Transverse colon (tissue), 4 donors: Measurements from ENCODE around the gene ITGA1. TPM values are rescaled to one million over a fixed set of nuclear protein-coding genes. Genes with fewer than 3 reads are reported as not detected.
A peak's percentile ranks its signal among the peaks of the same experiment; 100 is the strongest.

Experiments
- DNase-seq: peaks from one replicate; pipeline ENCODE4 v3.0.0-alpha.2; 2019
- H3K27ac ChIP-seq, 4 donors: fragments of 200-600 bp; sonication (generic); 2 replicates each; pipeline ENCODE4 v1.5.1; 2016 to 2018; ENCODE audit warnings: inconsistent platforms in 4 of 4
- H3K27me3 ChIP-seq: fragments of 200-600 bp; sonication (generic); 2 replicates; pipeline ENCODE4 v1.5.1; 2017; ENCODE audit warnings: inconsistent platforms
- H3K36me3 ChIP-seq, 4 donors: fragments of 200-600 bp; sonication (generic); 2 replicates each; pipeline ENCODE4 v1.5.1; 2017 to 2019; ENCODE audit warnings: inconsistent platforms in 4 of 4
- H3K4me1 ChIP-seq, 4 donors: fragments of 200-600 bp; sonication (generic); 2 replicates each; pipeline ENCODE4 v1.5.1; 2017 to 2020; ENCODE audit warnings: inconsistent platforms in 4 of 4
- H3K4me3 ChIP-seq, 4 donors: fragments of 200-600 bp; sonication (generic); 1 replicate in 1 of 4; 2 replicates in 3 of 4; pipeline versions ENCODE4 v1.5.1 to v1.6.1; 2017 to 2019; ENCODE audit warnings: inconsistent platforms in 4 of 4
- H3K9me3 ChIP-seq, 2 donors: fragments of 200-600 bp; sonication (generic); 2 replicates each; pipeline ENCODE4 v1.5.1; 2017 to 2019; ENCODE audit warnings: inconsistent platforms in 2 of 2
- EP300 ChIP-seq: sonication (generic); formaldehyde crosslinking; IDR thresholded peaks from one replicate; pipeline ENCODE4 v1.6.1; 2017; ENCODE audit warnings: antibody characterized with exemption, low read depth
- POLR2A ChIP-seq: fragments of 450-650 bp; IDR thresholded peaks from one replicate; pipeline ENCODE4 v1.6.1; 2016; ENCODE audit warnings: antibody characterized with exemption, mild to moderate bottlenecking, moderate library complexity
- POLR2AphosphoS5 ChIP-seq, 3 donors: sonication (generic); formaldehyde crosslinking; IDR thresholded peaks; one replicate each; pipeline ENCODE4 v1.6.1; 2016; ENCODE audit warnings: antibody characterized with exemption in 3 of 3
- WGBS, 2 donors: methylation state at CpG; one replicate each; pipeline ENCODE4 v1.1.5; 2018; ENCODE audit warnings: low coverage in 1 of 2; 5-methylcytosine and 5-hydroxymethylcytosine counted together
- in situ Hi-C, 4 donors: fragments of 200-750 bp; cut with MboI; loops; one replicate each; pipeline versions ENCODE4 v1.15.0 to v1.15.1; 2017; ENCODE audit warnings: low sequenced_read_pairs in 3 of 4, low pct_ligation_motif_present in 1 of 4, low pct_unique_long_range_greater_than_20kb in 1 of 4
- intact Hi-C: fragments of 100-400 bp; cut with DNase I; formaldehyde crosslinking; loops from one replicate; pipeline ENCODE4 v1.15.1; 2023; ENCODE audit warnings: low total_unique reads
- total RNA-seq, 4 donors: library from RNA; depleted of rRNA; stranded (reverse); fragments of >200 nt; gene quantifications; one replicate each; pipeline ENCODE4 v1.1.0, GENCODE V29; 2016
- TF ChIP-seq, protein P1 (sequence below), 5 experiments: fragments of 200-600 bp in 3 of 5; fragments of 450-650 bp in 2 of 5; sonication (generic) in 3 of 5; IDR thresholded peaks; 1 replicate in 2 of 5; 2 replicates in 3 of 5; pipeline ENCODE4 v1.5.1; 2016 to 2017; ENCODE audit warnings: antibody characterized with exemption in 5 of 5, inconsistent platforms in 3 of 5, mild to moderate bottlenecking in 2 of 5, moderate library complexity in 1 of 5

ITGA1 gene
- total RNA-seq, 4 donors from 2014 or later, result 42.6 to 83.2 (median 48.0) TPM

DNA sequence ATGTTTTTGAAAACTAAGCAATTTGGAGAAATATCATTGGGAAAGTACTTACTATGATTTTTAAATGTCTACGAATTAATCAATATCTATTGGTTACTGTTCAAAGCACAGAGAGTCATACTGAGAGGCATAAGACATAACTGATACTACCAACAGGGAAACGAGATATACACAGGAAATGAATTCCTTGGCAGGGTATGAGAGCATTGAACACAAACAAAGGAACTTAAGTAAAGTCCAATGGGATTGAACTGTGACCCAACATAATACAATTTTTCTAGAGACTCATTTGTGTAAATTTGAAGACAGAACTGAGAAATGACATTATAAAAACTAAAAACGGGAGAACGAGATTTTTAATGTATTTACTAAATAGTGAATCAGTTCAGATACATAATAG is 1.3 kb upstream of the ITGA1 start:
- intact Hi-C loops (loop anchor here (5.0 kb wide), 1 partner anchor 131 kb away; no protein-coding TSS in a partner anchor), in situ Hi-C loops (loop anchor here (10.0 to 25.0 kb wide), 3 partner anchors 126 to 301 kb away; no protein-coding TSS in a partner anchor)
- peaks cover 0 to 32% (median 14%) of the 10 kb centered on the region in 4 donors for H3K4me1 ChIP-seq
- 30 to 44% methylated on average over 4 of the region's 4 CpGs for WGBS, 2 donors
- no peak for TF ChIP-seq POLR2A
- TF ChIP-seq EP300, result no peak
- TF ChIP-seq, protein P1, sequence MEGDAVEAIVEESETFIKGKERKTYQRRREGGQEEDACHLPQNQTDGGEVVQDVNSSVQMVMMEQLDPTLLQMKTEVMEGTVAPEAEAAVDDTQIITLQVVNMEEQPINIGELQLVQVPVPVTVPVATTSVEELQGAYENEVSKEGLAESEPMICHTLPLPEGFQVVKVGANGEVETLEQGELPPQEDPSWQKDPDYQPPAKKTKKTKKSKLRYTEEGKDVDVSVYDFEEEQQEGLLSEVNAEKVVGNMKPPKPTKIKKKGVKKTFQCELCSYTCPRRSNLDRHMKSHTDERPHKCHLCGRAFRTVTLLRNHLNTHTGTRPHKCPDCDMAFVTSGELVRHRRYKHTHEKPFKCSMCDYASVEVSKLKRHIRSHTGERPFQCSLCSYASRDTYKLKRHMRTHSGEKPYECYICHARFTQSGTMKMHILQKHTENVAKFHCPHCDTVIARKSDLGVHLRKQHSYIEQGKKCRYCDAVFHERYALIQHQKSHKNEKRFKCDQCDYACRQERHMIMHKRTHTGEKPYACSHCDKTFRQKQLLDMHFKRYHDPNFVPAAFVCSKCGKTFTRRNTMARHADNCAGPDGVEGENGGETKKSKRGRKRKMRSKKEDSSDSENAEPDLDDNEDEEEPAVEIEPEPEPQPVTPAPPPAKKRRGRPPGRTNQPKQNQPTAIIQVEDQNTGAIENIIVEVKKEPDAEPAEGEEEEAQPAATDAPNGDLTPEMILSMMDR (IDR thresholded peaks at IDR 0.05), result no peak
- no peak for TF ChIP-seq POLR2AphosphoS5 (IDR thresholded peaks at IDR 0.05)
- peak overlapping the region; percentile 91 to 98 (median 95) for H3K27ac ChIP-seq
- H3K36me3 ChIP-seq, result no peaks in the 10 kb centered on the region
- H3K9me3 ChIP-seq, result no peaks in the 10 kb centered on the region
- no peaks in the 10 kb centered on the region for H3K27me3 ChIP-seq
- DNase-seq, result no peak
- H3K4me3 ChIP-seq, result no peak overlapping the region

DNA sequence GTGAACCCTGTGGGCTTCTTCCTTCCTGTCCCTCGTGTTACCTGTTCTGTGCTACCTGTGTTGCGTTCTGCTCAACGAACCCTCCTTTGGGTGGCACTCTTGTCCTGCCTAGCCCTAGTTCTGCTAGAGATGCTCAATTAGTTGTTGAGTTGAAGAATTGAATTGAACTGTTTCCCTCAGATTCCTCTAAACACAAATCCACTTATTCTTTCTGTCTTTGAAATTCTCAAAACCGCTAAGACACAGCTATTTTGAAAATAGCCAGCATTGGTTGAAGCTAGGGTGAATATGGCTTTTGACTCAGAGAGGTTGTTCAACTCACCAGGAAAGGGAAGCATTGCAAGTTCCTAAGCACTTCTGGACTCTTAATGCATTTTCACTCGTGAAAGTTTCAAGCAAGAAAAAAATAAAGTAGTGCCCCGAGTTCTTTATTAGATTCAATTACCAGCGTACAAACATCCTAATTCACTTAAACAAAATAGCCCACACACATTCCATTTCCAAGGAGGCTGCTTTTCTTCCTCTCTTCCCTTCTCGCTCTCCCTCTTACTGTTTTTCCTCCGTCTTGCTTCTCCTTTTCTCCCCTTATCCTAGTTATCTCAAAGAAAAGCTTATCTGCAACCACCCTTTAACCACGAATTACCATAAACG is 642 bp upstream of the ITGA1 start:
- TF ChIP-seq, protein P1 (IDR thresholded peaks at IDR 0.05), result peak; percentile 15 to 34 (median 30)
- TF ChIP-seq POLR2A, result no peak
- Histone ChIP-seq H3K27ac (peak overlapping the region; percentile 91 to 98 (median 95)), H3K4me3 (peak overlapping the region; percentile 55 to 77 (median 70)), H3K4me1 (peaks cover 0 to 34% (median 14%) of the 10 kb centered on the region in 4 donors), H3K9me3 (no peaks in the 10 kb centered on the region), H3K27me3 (no peaks in the 10 kb centered on the region), H3K36me3 (no peaks in the 10 kb centered on the region)
- intact Hi-C loops, result loop anchor here (5.0 kb wide), 1 partner anchor 130 kb away; no protein-coding TSS in a partner anchor
- DNase-seq, result peak; percentile 64
- 4 to 8% methylated on average over 4 to 11 of the region's 11 CpGs for WGBS, 2 donors
- in situ Hi-C loops, result loop anchor here (10.0 to 25.0 kb wide), 3 partner anchors 125 to 300 kb away; no protein-coding TSS in a partner anchor

- peak overlapping the region; percentile 91 to 98 (median 95) for H3K27ac ChIP-seq
- no peaks in the 10 kb centered on the region for H3K27me3 ChIP-seq
- WGBS, 2 donors, result 6 to 14% methylated on average over 1 to 7 of the region's 7 CpGs
- H3K4me3 ChIP-seq, result peak overlapping the region; percentile 55 to 77 (median 70)
- TF ChIP-seq EP300, result no peak
- no peak for TF ChIP-seq POLR2A
- TF ChIP-seq POLR2AphosphoS5 (IDR thresholded peaks at IDR 0.05), result no peak
- TF ChIP-seq, protein P1 (IDR thresholded peaks at IDR 0.05), result no peak
- in situ Hi-C loops (loop anchor here (10.0 to 25.0 kb wide), 3 partner anchors 124 to 299 kb away; no protein-coding TSS in a partner anchor), intact Hi-C loops (loop anchor here (5.0 kb wide), 1 partner anchor 129 kb away; no protein-coding TSS in a partner anchor)
- no peak for DNase-seq
- H3K9me3 ChIP-seq, result no peaks in the 10 kb centered on the region
- H3K36me3 ChIP-seq, result no peaks in the 10 kb centered on the region
- peaks cover 0 to 34% (median 14%) of the 10 kb centered on the region in 4 donors for H3K4me1 ChIP-seq
Measured at GRCh38 chr5:52788505-52788821, 747 bp downstream of the ITGA1 start.

DNA sequence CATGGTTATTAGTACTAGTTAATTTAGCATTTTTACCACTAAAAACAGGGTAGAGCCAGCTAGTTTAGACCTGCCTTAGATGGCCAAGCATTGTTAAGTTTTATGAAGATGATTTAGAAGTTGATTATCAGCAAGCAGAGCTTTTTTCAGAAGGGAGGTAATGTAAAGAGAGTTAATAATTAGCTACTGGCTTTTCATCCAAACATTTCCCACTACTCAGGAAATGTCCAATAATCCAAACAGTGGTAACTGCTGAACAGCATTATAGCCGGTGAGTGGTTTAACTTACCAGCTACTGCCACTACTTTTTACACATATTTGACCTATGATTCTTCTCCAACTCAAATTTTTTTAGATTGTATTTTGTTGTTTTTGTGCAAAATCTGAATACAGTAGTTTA is 1.7 kb downstream of the ITGA1 start:
- no peak for TF ChIP-seq POLR2A
- TF ChIP-seq EP300, result no peak
- TF ChIP-seq, protein P1 (IDR thresholded peaks at IDR 0.05), result no peak
- TF ChIP-seq POLR2AphosphoS5 (IDR thresholded peaks at IDR 0.05), result no peak
- in situ Hi-C loops (loop anchor here (10.0 to 25.0 kb wide), 3 partner anchors 123 to 298 kb away; no protein-coding TSS in a partner anchor), intact Hi-C loops (loop anchor here (5.0 kb wide), 1 partner anchor 128 kb away; no protein-coding TSS in a partner anchor)
- Histone ChIP-seq H3K4me3 (peak overlapping the region; percentile 6 to 77 (median 70)), H3K27ac (peak overlapping the region; percentile 91 to 98 (median 95)), H3K27me3 (no peaks in the 10 kb centered on the region), H3K4me1 (peaks cover 0 to 40% (median 14%) of the 10 kb centered on the region in 4 donors), H3K36me3 (no peaks in the 10 kb centered on the region), H3K9me3 (no peaks in the 10 kb centered on the region)
- DNase-seq, result no peak
- 20 to 24% methylated on average over 1 of the region's 1 CpG for WGBS, 2 donors
